ENCODE results near the gene SENP3. TPM values are rescaled to one million over a fixed set of nuclear protein-coding genes. Genes with fewer than 3 reads are reported as not detected.

The SENP3 gene
- total RNA-seq, 1 donor from 2014 or later = 29.8 TPM

GRCh38 chr17:7556627-7557026, 5.1 kb upstream of the SENP3 start:
- no peak for DNase-seq

- DNase-seq = no peak
These were observed 4.5 kb upstream of the SENP3 start for GRCh38 chr17:7557147-7557764.

GRCh38 chr17:7557775-7558543, 3.8 kb upstream of the SENP3 start:
- peak; percentile 89 for DNase-seq

- DNase-seq = no peak
These were observed 3.0 kb upstream of the SENP3 start, which contains the start of gene TNFSF13 for GRCh38 chr17:7558544-7559319. TNFSF13 (plus strand) TSS chr17:7558750; CDS start chr17:7559040, 290 bp downstream.

GRCh38 chr17:7559320-7560171, 2.2 kb upstream of the SENP3 start:
- no peak for DNase-seq

- DNase-seq = peak; percentile 37
These were observed 1.3 kb upstream of the SENP3 start for GRCh38 chr17:7560172-7561027.

GRCh38 chr17:7561028-7561575, 617 bp upstream of the SENP3 start:
- peak; percentile 74 for DNase-seq

GRCh38 chr17:7562208-7562605, 488 bp downstream of the SENP3 start:
- no peak for DNase-seq

GRCh38 chr17:7563115-7563869, 1.6 kb downstream of the SENP3 start:
- DNase-seq = no peak

GRCh38 chr17:7569571-7569970, 7.9 kb downstream of the SENP3 start:
- DNase-seq = no peak

- DNase-seq = no peak
These were observed 8.6 kb downstream of the SENP3 start for GRCh38 chr17:7570351-7570750.

GRCh38 chr17:7572338-7572587, 10.5 kb downstream of the SENP3 start:
- no peak for DNase-seq

- peak; percentile 99 for DNase-seq
These were observed 11.0 kb downstream of the SENP3 start for GRCh38 chr17:7572588-7573323.

GRCh38 chr17:7573324-7574080, 11.8 kb downstream of the SENP3 start:
- peak; percentile 95 for DNase-seq

- no peak for DNase-seq
These were observed 12.6 kb downstream of the SENP3 start for GRCh38 chr17:7574176-7574953.

- no peak for DNase-seq
These were observed 13.8 kb downstream of the SENP3 start for GRCh38 chr17:7575481-7575883.

- no peak for DNase-seq
These were observed 14.2 kb downstream of the SENP3 start for GRCh38 chr17:7575959-7576358.

GRCh38 chr17:7576432-7576937, 14.8 kb downstream of the SENP3 start:
- DNase-seq = no peak
